Measurements from ENCODE around the gene TWSG1.

- TF ChIP-seq POLR2AphosphoS5 (IDR thresholded peaks at IDR 0.05; ENCODE audit: insufficient read depth in 1 of 2, low read depth in 1 of 2) = no peak
- TF ChIP-seq CTCF (IDR thresholded peaks at IDR 0.05) = no peak
- no peak for TF ChIP-seq POLR2A (IDR thresholded peaks at IDR 0.05)
These were observed 100.5 kb downstream of the TWSG1 start for GRCh38 chr18:9435041-9435440.

All from vagina (tissue), 2 donors.